Uterus (tissue), 2 donors: ENCODE results near the gene SLAMF6.

Experiments
- CTCF ChIP-seq, 4 experiments: fragments of 200-600 bp in 2 of 4; fragments of 450-650 bp in 2 of 4; sonication (generic) in 2 of 4; IDR thresholded peaks; one replicate each; pipeline ENCODE4 v1.5.1; 2016 to 2019; ENCODE audit warnings: antibody characterized with exemption in 4 of 4, mild to moderate bottlenecking in 2 of 4, moderate library complexity in 1 of 4
- POLR2A ChIP-seq, 2 donors: fragments of 450-650 bp; IDR thresholded peaks; one replicate each; pipeline ENCODE4 v1.6.1; 2016; ENCODE audit warnings: antibody characterized with exemption in 2 of 2, mild to moderate bottlenecking in 1 of 2, moderate library complexity in 1 of 2

- TF ChIP-seq CTCF (IDR thresholded peaks at IDR 0.05) (no peak), POLR2A (IDR thresholded peaks at IDR 0.05) (no peak)
Observed at GRCh38 chr1:160534823-160535605, 12.0 kb upstream of the SLAMF6 start.
